HepG2 (cell line): ENCODE measurements around the gene SCGB1D1. TPM values are rescaled to one million over a fixed set of nuclear protein-coding genes. Genes with fewer than 3 reads are reported as not detected.

Experiments used
- ATAC-seq: fragments of 200-7000 bp; cut with Tn5 transposase; 3 replicates; pipeline ENCODE4 v1.9.1; 2020; ENCODE audit warnings: mild to moderate bottlenecking, moderate library complexity
- BruUV-seq: library from RNA; stranded (reverse); fragments of 400-500 nt; replicated peaks from 2 replicates; lab custom pipeline; 2021; lab: Mats Ljungman, UMichigan
- CTCF ChIA-PET: fragments of 300-600 bp; formaldehyde crosslinking; extraction: SDS; loops from one replicate; lab custom pipeline; 2021; ENCODE audit warnings: low total read pairs, inconsistent platforms, low intra/inter-chr PET ratio; lab: Yijun Ruan, JAX
- POLR2A ChIA-PET: fragments of 350-600 bp; sonication (Branson Sonifier 250); formaldehyde crosslinking; loops from one replicate; lab custom pipeline; 2020; ENCODE audit warnings: antibody characterized with exemption, inconsistent platforms; lab: Yijun Ruan, JAX
- DNase-seq: peaks from one replicate; pipeline ENCODE4 v3.0.0-alpha.2; 2015; ENCODE audit warnings: low spot score
- FAIRE-seq: peaks from 3 replicates; lab custom pipeline; 2011; peaks lifted over from hg19 to GRCh38; lab: Jason Lieb, UNC
- H2AFZ ChIP-seq: one replicate; pipeline ENCODE4 v1.6.1; 2011; ENCODE audit warnings: low read length, inconsistent platforms
- H3K27ac ChIP-seq: fragments of 300-600 bp; 3 replicates; pipeline ENCODE4 v1.8.0; 2011; ENCODE audit warnings: mixed run types, mild to moderate bottlenecking, mixed read lengths, low read length, inconsistent platforms; ENCODE audit not compliant: insufficient read depth; ENCODE audit errors: extremely low read length
- H3K27me3 ChIP-seq, 2 experiments: fragments of 200-600 bp in 1 of 2; 2 replicates in 1 of 2; 3 replicates in 1 of 2; pipeline versions ENCODE4 v1.6.0 to v1.8.0; 2011; ENCODE audit warnings: low read length in 2 of 2, mild to moderate bottlenecking in 2 of 2, moderate library complexity in 2 of 2, inconsistent platforms in 1 of 2; ENCODE audit not compliant: insufficient read depth in 2 of 2, control insufficient read depth in 1 of 2
- H3K36me3 ChIP-seq, 2 experiments: fragments of 200-600 bp in 1 of 2; replicated peaks in 1 of 2; 2 replicates in 1 of 2; 3 replicates in 1 of 2; pipeline versions ENCODE4 v1.5.1 to v1.8.0; 2011; ENCODE audit warnings: low read length in 2 of 2, inconsistent platforms in 1 of 2; ENCODE audit not compliant: insufficient read depth in 2 of 2, control insufficient read depth in 1 of 2
- H3K4me1 ChIP-seq: 2 replicates; pipeline ENCODE4 v1.5.1; 2012; ENCODE audit warnings: low read length, inconsistent platforms; ENCODE audit not compliant: insufficient read depth
- H3K4me2 ChIP-seq: 2 replicates; pipeline ENCODE4 v1.6.0; 2011; ENCODE audit warnings: low read depth, low read length, inconsistent platforms
- H3K4me3 ChIP-seq, 3 experiments: fragments of 200-600 bp in 1 of 3; sonication (generic), shearing (Covaris generic) in 1 of 3; replicated peaks in 1 of 3; 2 replicates each; pipeline ENCODE4 v1.5.1; 2011 to 2016; ENCODE audit warnings: low read length in 3 of 3, inconsistent platforms in 2 of 3, low read depth in 2 of 3, mild to moderate bottlenecking in 2 of 3, control low read depth in 1 of 3, mixed read lengths in 1 of 3; ENCODE audit not compliant: insufficient read depth in 1 of 3
- H3K79me2 ChIP-seq: one replicate; pipeline ENCODE4 v1.6.1; 2011; ENCODE audit warnings: low read length, inconsistent platforms; ENCODE audit not compliant: insufficient read depth
- H3K9ac ChIP-seq: 2 replicates; pipeline ENCODE4 v1.6.0; 2011; ENCODE audit warnings: mild to moderate bottlenecking, low read depth, low read length, inconsistent platforms; ENCODE audit not compliant: insufficient read depth
- H3K9me3 ChIP-seq: 2 replicates; pipeline ENCODE4 v1.5.1; 2012; ENCODE audit warnings: mild to moderate bottlenecking, low read length
- H4K20me1 ChIP-seq: 2 replicates; pipeline ENCODE4 v1.6.0; 2011; ENCODE audit warnings: inconsistent platforms, mild to moderate bottlenecking, low read length, moderate library complexity; ENCODE audit not compliant: insufficient read depth
- CHD4 ChIP-seq: fragments of 200-600 bp; sonication (generic); IDR thresholded peaks from 2 replicates; pipeline ENCODE4 v1.7.0; 2017; ENCODE audit warnings: mild to moderate bottlenecking, low read length, borderline replicate concordance
- PRMT3 ChIP-seq: sonication (generic); formaldehyde crosslinking; IDR thresholded peaks from 2 replicates; pipeline ENCODE4 v1.8.1; 2022; ENCODE audit warnings: low read depth, mild to moderate bottlenecking, moderate library complexity, missing genetic modification reagents, borderline replicate concordance
- SRSF4 ChIP-seq: fragments of 200-400 bp; formaldehyde crosslinking; IDR thresholded peaks from one replicate; pipeline ENCODE4 v1.6.1; 2018; ENCODE audit warnings: mild to moderate bottlenecking, low read depth, low read length, moderate library complexity; ENCODE audit not compliant: poor library complexity, severe bottlenecking
- ZBTB1 ChIP-seq: sonication (generic); formaldehyde crosslinking; IDR thresholded peaks from 2 replicates; pipeline ENCODE4 v1.4.0; 2020; ENCODE audit warnings: missing genetic modification reagents, borderline replicate concordance
- ZNF180 ChIP-seq: sonication (generic); formaldehyde crosslinking; IDR thresholded peaks from 2 replicates; pipeline ENCODE4 v1.4.0; 2020; ENCODE audit warnings: low read depth, missing genetic modification reagents, borderline replicate concordance
- WGBS: methylation state at CpG from one replicate; pipeline ENCODE4 v1.1.6; 2017; ENCODE audit warnings: low lambda C conversion rate; 5-methylcytosine and 5-hydroxymethylcytosine counted together
- in situ Hi-C: cut with HindIII; loops from 2 replicates; pipeline ENCODE4 v1.10.0; 2017; ENCODE audit warnings: low pct_unique_long_range_greater_than_20kb; ENCODE audit not compliant: extremely low pct_ligation_motif_present
- intact Hi-C: fragments of 100-400 bp; cut with micrococcal nuclease; formaldehyde crosslinking; loops from one replicate; pipeline ENCODE4 v1.10.0; 2022; ENCODE audit not compliant: unreplicated experiment
- polyA plus RNA-seq, 8 experiments: library from polyadenylated mRNA; depleted of rRNA in 3 of 8; stranded (reverse) in 7 of 8; unstranded in 1 of 8; fragments of >200 nt; fragmentation: Illumina TruSeq in 4 of 8; extraction: Trizol in 4 of 8; gene quantifications; 2 replicates each; pipeline versions ENCODE4 v1.2.1 to v1.2.3, GENCODE V29; 2011 to 2016; ENCODE audit warnings: low read depth in 4 of 8, missing spikeins in 1 of 8, mixed read lengths in 1 of 8; ENCODE audit not compliant: insufficient read depth in 1 of 8
- total RNA-seq, 5 experiments: library from RNA; depleted of rRNA; stranded (reverse); fragments of >200 nt; fragmentation: Illumina TruSeq; extraction: Trizol; gene quantifications; 2 replicates each; pipeline ENCODE4 v1.2.3, GENCODE V29; 2016; ENCODE audit warnings: low read depth in 1 of 5
- TF ChIP-seq, protein P1 (sequence below): sonication (generic); formaldehyde crosslinking; IDR thresholded peaks from 2 replicates; pipeline ENCODE4 v1.9.0; 2022; ENCODE audit warnings: low read depth, missing genetic modification reagents
- TF ChIP-seq, protein P2 (sequence below): sonication (generic); formaldehyde crosslinking; IDR thresholded peaks from 2 replicates; pipeline ENCODE4 v1.5.1; 2020; ENCODE audit warnings: mild to moderate bottlenecking, missing genetic modification reagents, borderline replicate concordance

The SCGB1D1 gene
- total and polyA plus RNA-seq, 2 of the 13 experiments (the other 11 are each of a cell fraction or from before 2014, with no cell fraction given), result not detected

DNA sequence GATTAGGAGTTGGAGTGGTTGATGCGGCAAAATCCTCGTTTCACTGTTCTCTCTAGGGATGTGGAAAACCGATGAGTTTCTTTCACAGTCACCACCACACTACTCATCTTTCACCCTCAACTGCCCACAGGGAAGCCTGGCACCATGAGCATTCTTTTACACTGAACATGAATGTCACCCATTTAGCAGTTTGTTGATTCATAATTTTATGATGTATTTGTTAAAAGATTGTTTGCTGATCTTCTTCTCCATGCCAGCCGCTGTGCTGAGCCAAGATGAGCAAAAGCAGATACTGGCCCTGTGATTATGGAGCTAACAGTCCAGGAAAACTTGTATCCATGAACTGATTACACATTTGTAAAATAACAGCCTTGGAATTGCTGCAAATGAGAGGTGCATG is 48.1 kb downstream of the SCGB1D1 start:
- Histone ChIP-seq H3K36me3 (no peaks in the 10 kb centered on the region), H3K9me3 (no peaks in the 10 kb centered on the region), H3K27ac (no peak overlapping the region), H3K4me2 (no peak overlapping the region), H2AFZ (no peak overlapping the region), H3K4me3 (no peak overlapping the region), H3K27me3 (peaks cover 0 to 22% of the 10 kb centered on the region in 2 experiments; a peak in 1 of 5 replicates), H3K9ac (no peak overlapping the region), H3K79me2 (no peaks in the 10 kb centered on the region)
- no TSS peak for BruUV-seq
- CTCF ChIA-PET, result no interaction called here
- in situ Hi-C loops, result no loop called here
- 32% methylated on average over 4 of the region's 4 CpGs for WGBS
- TF ChIP-seq, protein P1, sequence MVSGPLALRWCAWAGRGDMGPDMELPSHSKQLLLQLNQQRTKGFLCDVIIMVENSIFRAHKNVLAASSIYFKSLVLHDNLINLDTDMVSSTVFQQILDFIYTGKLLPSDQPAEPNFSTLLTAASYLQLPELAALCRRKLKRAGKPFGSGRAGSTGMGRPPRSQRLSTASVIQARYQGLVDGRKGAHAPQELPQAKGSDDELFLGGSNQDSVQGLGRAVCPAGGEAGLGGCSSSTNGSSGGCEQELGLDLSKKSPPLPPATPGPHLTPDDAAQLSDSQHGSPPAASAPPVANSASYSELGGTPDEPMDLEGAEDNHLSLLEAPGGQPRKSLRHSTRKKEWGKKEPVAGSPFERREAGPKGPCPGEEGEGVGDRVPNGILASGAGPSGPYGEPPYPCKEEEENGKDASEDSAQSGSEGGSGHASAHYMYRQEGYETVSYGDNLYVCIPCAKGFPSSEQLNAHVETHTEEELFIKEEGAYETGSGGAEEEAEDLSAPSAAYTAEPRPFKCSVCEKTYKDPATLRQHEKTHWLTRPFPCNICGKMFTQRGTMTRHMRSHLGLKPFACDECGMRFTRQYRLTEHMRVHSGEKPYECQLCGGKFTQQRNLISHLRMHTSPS, result no peak
- no peak for TF ChIP-seq ZBTB1 (CRISPR knock-in tag)
- no peak for TF ChIP-seq ZNF180 (CRISPR knock-in tag)
- TF ChIP-seq SRSF4, result no peak
- TF ChIP-seq CHD4, result no peak
- TF ChIP-seq PRMT3, result no peak
- TF ChIP-seq, protein P2, sequence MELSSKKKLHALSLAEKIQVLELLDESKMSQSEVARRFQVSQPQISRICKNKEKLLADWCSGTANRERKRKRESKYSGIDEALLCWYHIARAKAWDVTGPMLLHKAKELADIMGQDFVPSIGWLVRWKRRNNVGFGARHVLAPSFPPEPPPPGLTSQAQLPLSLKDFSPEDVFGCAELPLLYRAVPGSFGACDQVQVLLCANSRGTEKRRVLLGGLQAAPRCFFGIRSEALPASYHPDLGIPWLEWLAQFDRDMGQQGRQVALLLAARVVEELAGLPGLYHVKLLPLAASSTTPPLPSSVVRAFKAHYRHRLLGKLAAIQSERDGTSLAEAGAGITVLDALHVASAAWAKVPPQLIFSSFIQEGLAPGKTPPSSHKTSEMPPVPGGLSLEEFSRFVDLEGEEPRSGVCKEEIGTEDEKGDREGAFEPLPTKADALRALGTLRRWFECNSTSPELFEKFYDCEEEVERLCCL (CRISPR knock-in tag), result no peak
- TF ChIP-seq, all 625 proteins: peak for 0
- no peak for DNase-seq
- POLR2A ChIA-PET, result no interaction called here
- FAIRE-seq, result no peak
- intact Hi-C loops, result no loop called here
- peaks cover 14% of the 10 kb centered on the region; the same call in 1 of the 2 replicates for H3K4me1 ChIP-seq
- H4K20me1 ChIP-seq, result no peaks in the 10 kb centered on the region
- ATAC-seq, result no peak
